ENCODE data around the gene ITGA8.

DNA sequence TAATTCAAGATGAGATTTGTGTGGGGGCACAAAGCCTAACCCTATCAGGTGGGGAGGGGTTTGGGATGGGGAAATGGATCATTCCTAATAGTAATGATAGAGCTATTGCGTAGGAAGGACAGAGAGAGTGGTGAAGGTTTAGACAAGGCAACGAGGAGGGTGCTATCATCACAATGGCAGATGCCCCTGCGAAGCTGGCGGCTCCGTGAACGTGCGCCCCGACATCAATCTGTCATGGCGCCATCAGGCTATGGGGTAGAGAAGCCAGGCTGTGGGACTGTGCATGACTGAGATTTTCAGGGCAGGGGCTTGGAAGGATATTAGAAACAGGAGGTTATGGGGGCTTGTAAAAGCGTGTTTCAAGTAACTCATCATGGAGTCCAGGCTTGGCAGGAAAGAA, 157.6 kb downstream of the ITGA8 start:
- TF ChIP-seq, protein P1, sequence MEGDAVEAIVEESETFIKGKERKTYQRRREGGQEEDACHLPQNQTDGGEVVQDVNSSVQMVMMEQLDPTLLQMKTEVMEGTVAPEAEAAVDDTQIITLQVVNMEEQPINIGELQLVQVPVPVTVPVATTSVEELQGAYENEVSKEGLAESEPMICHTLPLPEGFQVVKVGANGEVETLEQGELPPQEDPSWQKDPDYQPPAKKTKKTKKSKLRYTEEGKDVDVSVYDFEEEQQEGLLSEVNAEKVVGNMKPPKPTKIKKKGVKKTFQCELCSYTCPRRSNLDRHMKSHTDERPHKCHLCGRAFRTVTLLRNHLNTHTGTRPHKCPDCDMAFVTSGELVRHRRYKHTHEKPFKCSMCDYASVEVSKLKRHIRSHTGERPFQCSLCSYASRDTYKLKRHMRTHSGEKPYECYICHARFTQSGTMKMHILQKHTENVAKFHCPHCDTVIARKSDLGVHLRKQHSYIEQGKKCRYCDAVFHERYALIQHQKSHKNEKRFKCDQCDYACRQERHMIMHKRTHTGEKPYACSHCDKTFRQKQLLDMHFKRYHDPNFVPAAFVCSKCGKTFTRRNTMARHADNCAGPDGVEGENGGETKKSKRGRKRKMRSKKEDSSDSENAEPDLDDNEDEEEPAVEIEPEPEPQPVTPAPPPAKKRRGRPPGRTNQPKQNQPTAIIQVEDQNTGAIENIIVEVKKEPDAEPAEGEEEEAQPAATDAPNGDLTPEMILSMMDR (IDR thresholded peaks at IDR 0.05; ENCODE audit: low read depth, low read length), result no peak
- no peak for TF ChIP-seq EZH2phosphoT487 (IDR thresholded peaks at IDR 0.05; ENCODE audit: low read depth)
